ENCODE results near the gene MAN2A1.

DNA sequence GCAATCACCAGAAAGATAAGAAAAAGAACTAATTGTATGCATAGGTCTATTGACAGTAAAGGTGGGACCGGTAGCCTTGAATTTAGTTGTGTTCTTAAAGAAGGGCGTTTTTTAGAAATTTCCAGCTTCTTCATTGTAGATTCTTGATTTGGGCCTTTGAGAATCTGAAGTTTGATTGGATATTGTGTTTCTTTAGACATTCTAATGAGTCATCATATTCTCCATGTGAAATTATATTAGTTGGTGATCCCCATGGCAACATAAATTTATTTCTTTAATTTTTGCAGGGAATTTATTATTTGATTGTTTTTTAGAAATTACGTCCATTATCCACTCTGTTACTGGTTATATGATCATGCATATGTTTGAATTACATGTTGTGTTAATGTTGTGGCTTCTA, 63.6 kb downstream of the MAN2A1 start:
- TF ChIP-seq EZH2 (IDR thresholded peaks at IDR 0.05; ENCODE audit: insufficient read depth, poor library complexity, severe bottlenecking), result no peak
- no peak for TF ChIP-seq EZH2phosphoT487 (IDR thresholded peaks at IDR 0.05; ENCODE audit: insufficient read depth, low read depth)
